Measurements from ENCODE around the gene BCL2L1.

Gene BCL2L1

DNA sequence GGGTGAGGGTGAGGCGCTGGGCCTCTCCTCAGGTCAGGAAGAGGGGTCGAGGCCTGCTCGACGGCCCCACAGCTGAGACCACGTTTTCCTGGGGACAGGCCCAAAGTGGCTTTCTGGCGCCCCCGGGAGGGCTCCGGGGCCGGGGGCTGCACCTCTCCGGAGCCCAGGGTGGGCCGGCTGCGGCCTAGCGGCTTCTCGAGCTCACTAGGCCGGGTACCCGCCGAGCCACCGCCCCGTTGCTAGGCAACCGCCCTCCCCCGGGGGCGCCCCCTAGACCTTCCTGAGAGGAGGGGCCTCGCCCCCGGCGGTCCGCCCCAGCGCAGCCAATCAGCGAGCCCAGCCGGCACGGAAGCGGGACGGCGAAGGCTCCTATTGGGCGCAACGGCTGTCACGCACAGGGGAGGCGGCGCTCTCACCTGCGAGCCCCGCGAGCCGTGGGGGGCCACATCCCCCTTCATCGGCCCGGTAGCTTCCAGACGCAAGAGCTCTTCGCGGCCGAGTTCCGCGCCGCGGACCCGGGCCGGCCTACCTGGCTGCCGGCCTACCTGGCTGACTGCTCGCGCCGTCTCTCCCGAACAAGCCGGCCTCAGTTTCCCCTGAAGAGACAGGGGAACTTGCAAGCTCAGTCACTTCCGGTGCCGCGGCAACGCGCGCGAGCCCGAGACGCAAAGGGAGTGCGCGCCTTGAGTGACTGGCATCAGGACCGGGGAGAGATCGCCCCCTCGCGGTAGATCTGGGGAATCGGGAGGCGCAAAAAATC, 831 bp upstream of the BCL2L1 start:
- peak; percentile 96 for DNase-seq (ENCODE audit: low spot score)

DNA sequence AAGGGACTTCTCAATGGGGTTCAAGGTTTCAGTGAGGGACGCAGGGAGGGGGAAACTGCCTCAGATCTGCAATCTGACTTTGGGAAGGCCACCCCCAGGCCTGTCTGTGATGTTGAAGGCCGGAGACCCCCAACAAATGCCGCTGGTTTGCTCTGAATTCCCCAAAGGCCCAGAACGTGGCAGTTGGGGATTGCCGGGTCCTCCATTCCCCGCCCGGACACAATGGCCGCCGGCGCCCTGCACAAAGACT, 326 bp upstream of the BCL2L1 start:
- DNase-seq (ENCODE audit: low spot score): no peak

DNA sequence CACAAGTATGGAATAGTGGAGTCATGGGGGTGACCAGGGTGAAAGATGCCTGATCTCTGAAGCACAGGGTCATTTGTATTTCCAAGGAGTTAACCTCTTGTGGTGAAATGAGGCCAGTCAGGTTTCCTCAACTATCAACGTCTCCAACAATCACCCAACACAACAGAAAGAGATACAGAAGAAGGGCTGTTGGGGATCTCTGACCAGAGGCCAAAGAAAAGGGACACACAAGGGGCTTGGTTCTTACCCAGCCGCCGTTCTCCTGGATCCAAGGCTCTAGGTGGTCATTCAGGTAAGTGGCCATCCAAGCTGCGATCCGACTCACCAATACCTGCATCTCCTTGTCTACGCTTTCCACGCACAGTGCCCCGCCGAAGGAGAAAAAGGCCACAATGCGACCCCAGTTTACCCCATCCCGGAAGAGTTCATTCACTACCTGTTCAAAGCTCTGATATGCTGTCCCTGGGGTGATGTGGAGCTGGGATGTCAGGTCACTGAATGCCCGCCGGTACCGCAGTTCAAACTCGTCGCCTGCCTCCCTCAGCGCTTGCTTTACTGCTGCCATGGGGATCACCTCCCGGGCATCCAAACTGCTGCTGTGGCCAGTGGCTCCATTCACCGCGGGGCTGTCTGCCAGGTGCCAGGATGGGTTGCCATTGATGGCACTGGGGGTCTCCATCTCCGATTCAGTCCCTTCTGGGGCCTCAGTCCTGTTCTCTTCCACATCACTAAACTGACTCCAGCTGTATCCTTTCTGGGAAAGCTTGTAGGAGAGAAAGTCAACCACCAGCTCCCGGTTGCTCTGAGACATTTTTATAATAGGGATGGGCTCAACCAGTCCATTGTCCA, 1.0 kb downstream of the BCL2L1 start:
- no peak for DNase-seq (ENCODE audit: low spot score)

DNA sequence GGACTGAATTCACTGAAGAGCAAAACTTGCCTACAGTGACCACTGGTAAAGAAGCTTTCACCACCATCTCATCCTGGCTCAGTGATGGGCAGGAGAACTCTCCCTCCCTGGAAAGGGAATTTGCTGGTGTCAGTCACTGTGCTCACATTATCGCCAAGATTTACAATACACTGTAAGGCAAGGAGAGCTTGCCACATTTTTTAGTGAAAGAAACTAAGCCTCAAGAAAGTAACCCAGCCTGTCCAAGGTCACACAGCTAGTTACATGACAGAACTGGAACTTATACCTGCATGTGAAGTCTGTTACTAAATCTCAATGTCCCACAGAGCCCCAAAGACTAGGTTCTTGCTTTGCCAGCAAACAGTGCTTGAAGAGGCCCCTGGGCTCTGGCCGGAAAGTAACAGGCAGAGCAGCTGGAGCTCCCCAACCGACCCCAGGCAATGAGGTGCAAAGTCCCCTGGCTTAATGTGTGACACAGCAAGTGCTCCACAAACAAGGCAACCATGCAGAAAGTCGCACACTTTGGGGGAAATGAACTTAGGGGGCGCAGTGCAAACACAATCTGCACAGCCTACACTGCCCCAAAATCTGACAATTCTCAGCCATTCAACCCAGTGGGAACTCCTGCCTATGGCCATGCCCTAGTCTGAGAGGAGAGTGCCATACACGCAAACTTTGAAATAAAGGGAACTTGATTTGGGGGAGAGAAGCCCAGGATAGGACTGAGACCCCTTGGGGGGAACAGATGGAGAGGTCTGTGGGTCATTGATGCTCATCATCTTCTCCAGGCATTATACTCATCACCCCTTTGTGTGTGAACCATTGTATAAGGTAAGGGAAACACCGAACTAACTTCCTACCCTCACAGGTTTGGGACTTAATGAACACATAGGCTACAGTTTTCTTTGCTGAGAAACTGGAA, 1.9 kb downstream of the BCL2L1 start:
- DNase-seq (ENCODE audit: low spot score): no peak

DNA sequence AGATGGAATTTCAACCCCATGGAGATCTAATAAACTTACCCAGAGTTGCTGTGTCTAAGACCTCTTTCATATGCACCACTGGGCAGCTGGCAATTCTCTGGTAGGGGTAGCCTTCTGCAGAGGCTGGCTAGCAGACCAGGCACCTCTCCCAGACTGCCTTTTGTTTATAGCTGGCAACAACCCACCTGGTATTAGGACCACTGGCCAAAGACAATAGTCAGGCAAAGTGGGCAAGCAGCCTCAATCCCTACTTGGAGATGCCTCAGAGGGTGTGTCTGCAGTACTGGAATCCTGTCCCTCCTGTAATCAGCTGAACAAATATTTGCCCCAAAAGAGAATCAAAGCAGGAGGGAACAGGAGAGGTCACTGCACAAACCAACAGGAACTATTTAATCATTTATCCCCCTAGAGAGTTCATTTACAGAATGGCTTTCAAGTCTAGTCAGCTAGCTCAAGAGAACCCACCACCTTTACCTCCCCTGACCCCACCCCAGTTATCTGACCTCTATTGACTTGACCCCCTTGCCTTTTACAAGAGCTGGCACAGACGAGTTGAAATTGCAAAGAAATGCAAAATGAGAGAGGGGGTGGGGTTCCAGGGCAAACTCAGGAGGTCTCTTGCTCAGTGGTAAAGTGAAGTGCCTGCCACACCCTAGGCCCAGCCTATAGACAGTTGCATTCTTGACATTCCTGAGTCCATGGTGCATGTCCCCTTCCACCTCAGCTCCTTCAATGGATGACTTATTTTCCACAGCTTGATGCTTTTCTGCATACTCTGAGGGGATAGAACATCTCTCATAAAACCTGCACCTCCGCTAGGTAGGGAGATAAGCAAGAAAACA, 2.8 kb downstream of the BCL2L1 start:
- DNase-seq (ENCODE audit: low spot score): peak; percentile 91

DNA sequence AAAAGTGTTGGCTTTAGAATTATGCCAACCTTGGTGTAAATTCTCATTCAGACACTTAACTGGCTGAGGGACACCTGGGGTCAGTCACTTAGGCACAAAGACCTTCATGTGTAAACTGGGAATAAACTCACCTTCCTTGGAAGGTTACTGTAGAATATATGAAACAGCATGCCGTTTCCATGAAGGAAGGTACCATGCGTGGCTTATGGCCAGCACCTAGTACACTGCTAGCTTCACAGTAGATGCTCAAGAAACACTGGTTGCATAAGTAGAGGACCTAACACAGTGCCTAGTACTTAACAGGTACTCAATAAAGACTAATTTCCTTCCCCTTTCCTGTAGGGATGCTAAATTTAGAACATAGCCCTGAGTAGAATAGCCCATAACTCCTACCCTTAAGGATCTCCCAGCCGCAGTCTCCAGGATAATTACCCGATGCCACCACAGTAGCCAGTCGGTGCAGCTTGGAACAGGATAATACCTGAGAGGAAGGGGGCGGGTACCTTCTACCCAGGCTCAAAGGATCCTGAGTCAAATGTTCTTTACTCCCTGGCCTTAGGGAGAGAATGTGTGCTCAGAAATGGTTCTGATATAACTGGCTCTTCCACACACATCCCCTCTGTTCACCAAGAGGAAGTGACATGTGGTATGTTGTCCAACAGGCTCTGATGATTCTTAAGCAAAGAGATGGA, 3.6 kb downstream of the BCL2L1 start:
- no peak for DNase-seq (ENCODE audit: low spot score)

DNA sequence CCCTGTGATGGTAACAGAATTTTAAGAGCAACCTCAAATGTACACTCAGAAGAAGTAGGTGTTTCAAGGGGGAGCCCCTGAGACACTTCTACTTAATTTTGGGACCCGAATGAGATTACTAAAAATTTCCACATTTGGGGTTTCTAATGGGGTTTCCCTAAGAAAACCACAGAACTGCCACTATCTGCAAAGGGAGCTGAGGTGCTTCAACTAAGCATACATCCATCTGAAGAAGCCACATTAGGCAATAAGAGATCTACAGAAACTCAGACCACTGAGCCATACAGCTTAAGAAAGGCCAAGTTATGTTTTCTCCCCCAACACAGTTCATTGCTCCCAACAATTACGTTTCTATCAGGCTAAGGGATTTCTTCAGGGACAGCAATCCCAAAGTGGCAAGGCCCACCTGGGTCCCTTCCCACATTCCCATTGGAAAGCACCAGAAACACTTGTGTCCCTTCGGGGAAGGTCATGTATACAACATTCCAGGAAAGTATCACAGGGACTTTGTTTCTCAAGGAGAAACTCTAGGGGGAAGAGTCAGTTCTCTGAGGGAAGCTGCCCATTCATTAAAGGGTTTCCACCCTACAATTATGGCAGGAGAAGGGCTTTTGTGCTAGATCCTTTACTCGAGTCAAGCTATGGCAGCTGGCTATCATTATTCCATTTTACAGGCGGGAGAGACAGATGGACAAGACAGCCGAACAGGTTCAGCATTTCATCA, 5.0 kb downstream of the BCL2L1 start:
- no peak for DNase-seq (ENCODE audit: low spot score)

DNA sequence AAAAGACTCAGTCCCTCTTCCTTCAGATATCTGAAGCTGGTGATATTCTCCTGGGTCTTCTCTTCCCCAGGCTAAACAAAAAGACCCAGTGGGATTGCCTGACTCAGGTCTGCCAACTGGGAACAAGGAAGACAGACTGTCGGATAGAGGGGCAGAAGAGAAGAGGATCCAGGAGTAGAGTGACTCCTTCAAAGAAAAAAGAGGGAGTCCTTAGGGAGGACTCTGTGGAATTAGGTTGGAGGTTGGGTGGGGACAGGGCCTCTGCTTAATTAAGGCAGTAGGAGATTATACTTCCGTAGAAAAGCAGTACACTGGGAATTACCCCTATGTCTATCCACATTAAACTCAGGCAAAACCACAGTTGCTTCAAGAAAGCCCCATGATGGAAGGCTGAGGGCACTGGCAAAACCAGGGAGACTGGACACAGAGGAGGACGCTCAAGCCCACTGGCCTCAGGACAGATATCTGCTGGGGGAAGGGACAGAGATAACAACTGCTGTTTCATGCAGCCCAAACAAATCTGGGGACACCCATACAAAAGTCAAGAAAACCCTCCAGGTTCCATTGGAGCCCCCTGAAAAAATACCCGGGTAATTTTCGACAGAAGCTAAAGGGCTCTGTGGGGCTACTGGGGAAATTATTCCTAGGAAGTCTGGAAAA, 5.7 kb downstream of the BCL2L1 start:
- no peak for DNase-seq (ENCODE audit: low spot score)

DNA sequence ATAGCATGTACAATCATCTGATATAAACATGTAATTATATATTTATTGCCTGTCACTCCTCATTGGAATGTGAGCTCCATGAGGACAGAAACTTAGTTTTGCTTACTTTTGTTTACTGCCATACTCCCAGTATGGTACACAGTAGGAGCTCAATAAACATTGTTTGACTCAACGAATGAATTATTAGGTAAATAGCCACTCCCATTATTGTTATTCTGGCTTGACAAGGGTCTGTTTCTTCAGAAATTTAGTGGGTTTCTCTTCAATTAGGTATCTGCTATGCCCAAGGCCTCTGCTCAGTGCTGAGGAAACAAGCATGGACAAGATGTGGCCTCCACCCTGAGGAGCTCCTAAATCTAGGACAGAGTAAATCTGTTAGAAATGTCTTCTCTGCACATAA, 6.3 kb downstream of the BCL2L1 start:
- DNase-seq (ENCODE audit: low spot score): no peak

DNA sequence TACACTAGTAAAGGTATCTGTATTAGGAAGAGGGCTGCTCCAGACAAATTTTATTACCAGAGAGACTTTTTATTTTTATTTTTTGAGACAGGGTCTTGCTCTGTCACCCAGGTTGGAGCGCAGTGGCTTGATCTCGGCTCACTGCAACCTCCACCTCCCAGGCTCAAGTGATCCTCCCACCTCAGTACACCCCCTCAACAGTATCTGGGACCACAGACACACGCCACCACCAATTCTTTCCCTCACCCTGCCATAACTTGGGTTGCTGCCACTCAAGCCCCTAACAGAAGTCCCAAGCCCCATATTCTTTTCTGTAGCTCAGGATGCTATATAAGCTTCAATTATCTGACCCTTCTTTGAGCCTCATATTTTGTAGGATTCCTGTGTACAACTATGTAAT, 6.9 kb downstream of the BCL2L1 start:
- DNase-seq (ENCODE audit: low spot score): no peak

DNA sequence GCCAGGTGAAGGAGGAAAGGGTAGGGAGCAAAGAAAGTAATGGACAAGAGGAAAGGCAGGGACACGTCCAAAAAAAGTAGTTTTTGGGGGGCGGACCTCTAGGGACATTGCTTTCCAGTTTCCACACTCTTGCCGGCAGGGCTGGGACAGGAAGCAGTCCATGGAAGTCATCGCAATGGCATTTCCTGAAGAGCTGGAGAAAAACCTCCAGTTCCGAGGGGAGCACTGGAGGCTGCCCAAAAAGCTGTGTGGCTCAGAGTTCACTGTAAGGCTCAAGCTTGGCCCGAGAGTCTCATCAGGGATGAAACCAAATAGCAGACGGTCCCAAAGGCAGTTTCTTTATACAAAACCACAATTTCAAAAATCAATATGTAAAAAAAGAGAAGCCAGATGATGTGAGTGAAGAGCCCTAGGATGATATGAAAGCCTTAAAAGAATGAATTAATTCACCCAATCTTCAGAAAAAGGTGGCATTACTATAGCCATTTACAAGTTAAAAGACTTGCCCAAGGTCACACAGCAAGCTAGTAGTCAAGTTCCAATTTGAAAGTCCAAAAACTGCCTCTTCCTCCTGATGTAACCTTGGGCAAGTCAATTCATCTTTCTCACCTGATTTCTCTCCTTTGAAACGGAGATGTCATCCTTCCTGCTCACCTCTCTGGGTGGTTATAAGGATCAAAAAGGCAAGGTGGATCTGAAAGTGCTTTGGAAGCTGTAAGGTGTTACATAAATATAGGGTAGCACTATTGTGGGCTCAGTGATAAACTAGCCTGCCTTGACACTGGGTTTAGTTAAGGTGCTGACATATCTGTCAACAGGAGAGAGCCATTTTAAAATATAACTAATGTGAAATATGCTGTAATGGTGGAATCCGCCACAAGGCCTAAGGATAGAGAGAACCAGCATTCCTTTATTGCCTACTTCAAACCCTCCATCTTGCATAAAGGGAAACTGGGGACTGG, 9.1 kb downstream of the BCL2L1 start:
- peak; percentile 82 for DNase-seq (ENCODE audit: low spot score)

DNA sequence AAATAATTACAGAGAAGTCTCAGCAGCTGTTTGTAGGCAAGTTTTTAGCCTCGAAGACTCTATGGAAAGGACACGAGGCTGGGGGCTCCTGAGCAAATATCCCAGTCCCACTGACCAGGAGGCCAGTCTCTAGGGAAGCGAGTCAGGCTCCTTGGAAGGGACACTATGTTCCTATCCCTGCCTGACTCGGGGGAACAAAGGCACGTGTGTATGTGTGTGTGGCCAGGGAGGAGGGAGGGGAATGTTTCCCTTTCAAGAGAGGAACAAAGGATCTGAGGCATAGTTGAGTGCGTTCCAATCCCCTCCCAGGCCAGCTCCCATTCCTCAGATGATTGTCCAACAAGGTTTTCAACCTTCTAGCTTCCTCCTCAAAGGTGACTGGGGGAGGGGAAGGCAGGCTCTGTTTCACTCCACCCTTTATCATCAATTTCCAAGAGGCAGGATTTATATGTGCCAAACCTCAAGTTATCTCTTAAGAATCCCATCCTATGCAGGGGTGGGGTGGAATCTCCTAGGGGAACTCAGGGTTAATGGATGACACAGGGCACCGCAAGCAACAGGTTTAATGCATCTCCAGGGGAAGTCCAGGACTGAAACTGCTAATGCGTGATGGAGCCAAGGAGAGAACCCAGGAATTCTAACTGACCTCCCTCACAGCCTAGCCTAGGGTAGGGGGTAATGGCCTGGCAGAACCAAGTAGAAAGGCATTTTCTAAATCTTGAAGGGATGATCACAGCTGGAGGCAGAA, 9.9 kb downstream of the BCL2L1 start:
- DNase-seq (ENCODE audit: low spot score): peak; percentile 94

DNA sequence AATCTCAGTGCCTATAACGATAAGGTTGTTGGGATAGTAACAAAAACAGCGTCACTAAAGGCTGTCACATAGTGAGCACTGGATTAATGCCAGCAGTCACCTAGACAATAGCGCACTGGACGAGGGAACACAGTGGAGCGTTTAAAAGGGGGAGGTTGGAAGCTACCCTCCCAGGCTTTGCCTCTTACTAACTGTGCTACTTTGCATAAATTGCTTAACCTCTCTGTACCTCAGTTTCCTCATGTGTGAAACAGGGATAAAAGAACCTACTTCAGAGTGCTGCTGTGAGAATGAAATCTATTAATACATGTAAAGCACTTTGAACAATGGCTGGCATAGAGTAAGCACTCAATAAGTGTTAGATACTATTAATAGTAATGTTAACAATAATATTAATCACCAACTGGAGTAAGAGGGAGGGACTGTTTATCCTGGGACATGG, 10.5 kb downstream of the BCL2L1 start:
- no peak for DNase-seq (ENCODE audit: low spot score)

DNA sequence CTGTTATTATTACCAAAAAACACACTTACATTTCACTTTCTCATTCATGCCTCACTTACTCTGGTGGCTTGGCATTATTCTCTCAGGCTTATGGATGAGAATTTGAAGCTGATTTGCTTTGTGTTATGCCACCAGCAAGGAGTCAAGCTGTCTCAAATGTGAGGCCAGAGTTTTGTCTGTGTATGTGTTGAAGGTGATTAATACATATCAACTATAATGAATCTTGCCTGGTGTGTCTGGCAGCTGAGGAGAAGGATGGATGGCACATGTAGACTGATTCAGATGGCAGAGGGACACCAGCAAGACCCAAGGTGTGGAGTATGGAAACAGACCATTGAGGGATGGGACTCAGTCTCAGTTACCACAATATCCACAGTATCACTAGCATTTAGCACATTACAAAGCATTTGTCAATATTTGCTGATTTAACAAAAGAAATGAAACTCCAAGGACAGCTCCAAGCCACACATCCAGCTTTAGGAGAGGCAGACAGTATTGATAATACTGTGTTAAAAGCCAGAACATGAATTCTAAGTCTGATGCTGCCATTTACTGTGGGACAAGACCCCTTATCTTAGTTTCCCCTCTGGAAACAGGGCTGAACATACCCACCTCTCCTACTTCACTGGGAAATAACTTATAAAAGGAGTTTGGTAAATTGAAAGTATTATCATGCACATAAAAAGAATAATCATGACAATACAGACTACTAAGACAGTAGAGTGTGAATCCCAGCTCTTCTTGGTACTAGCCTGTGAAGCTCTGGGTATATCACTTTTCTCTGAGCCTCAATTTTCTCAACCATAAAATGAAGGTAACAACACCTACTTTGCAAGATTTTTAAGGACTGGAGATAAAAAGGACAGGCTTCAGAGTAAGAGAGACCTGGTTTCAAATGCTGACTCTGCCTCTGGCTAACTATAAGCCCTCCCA, 11.2 kb downstream of the BCL2L1 start:
- DNase-seq (ENCODE audit: low spot score): no peak

DNA sequence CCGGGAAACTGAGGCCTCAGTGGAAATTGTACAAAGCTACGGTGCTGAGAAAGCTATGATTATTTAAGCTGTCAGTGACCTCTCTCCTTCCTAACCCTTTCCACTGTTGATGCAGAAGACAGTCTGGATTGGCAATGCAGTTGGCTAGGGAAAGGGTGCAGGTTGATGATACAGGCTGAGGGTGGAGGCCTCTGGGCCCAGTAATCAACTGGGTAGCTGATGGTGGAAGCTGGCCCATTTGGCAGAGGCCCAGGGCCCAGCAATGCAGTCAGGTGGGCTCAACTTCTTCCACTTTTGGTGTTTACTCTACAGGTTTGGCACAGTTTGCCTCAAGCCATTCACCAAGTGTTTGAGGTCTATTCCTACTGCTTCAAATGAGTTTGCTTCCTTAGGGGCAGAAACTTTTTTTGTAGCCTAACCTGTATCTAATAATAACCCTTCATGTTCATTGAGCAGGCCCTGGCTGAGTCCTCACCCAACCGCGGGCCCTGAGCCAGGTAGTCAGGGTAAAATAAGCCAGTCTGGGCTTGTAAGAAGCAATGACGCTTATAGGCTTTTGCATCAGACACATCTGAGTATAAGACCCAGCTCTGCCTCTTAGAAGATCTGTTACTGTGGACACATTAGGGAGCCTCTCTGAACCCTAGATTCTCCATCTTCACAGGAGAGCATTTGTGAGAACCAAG, 12.1 kb downstream of the BCL2L1 start:
- DNase-seq (ENCODE audit: low spot score): no peak

DNA sequence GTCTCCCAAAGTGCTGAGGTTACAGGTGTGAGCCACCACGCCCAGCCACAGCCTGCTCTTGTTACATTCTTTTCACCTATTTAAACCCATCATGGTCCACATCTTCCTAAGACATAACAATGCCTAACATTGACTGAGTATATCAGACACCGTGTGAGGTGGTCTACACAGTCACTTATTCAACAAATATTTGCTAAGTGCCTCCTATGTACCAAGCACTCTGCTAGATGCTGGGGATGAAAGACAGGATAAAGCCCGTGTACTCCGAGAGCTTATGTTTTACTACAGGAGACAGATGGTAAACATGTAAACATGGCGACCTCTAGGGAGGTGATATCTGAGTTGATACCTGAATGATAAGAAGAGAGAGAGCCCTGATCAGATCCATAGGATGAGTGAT, 12.7 kb downstream of the BCL2L1 start:
- DNase-seq (ENCODE audit: low spot score): no peak
